Right atrium auricular region (tissue), 2 donors: ENCODE measurements around the gene LRMDA. TPM values are rescaled to one million over a fixed set of nuclear protein-coding genes. Genes with fewer than 3 reads are reported as not detected.

ENCODE experiments used
- DNase-seq: peaks from one replicate; pipeline ENCODE4 v3.0.0-alpha.2; 2019; ENCODE audit warnings: low spot score
- H3K27ac ChIP-seq, 2 donors: fragments of 200-600 bp; sonication (generic); 1 replicate in 1 of 2; 2 replicates in 1 of 2; pipeline ENCODE4 v1.5.1; 2016 to 2019
- H3K27me3 ChIP-seq, 2 donors: fragments of 200-600 bp; sonication (generic); one replicate each; pipeline versions ENCODE4 v1.5.1 to v1.6.0; 2017 to 2019
- H3K36me3 ChIP-seq: fragments of 200-600 bp; sonication (generic); one replicate; pipeline ENCODE4 v1.5.1; 2016
- H3K4me1 ChIP-seq, 2 donors: fragments of 200-600 bp; sonication (generic); one replicate each; pipeline versions ENCODE4 v1.5.1 to v1.6.0; 2017 to 2019
- H3K4me3 ChIP-seq, 2 donors: fragments of 200-600 bp; sonication (generic); 1 replicate in 1 of 2; 2 replicates in 1 of 2; pipeline ENCODE4 v1.5.1; 2017 to 2019; ENCODE audit warnings: mild to moderate bottlenecking in 1 of 2, moderate library complexity in 1 of 2
- H3K9me3 ChIP-seq, 2 donors: fragments of 200-600 bp; sonication (generic); one replicate each; pipeline ENCODE4 v1.5.1; 2019
- CTCF ChIP-seq, 2 donors: fragments of 200-600 bp; sonication (generic); IDR thresholded peaks; one replicate each; pipeline ENCODE4 v1.5.1; 2019; ENCODE audit warnings: antibody characterized with exemption in 2 of 2
- total RNA-seq, 2 donors: library from RNA; depleted of rRNA; stranded (reverse); fragments of >200 nt; gene quantifications; one replicate each; pipeline ENCODE4 v1.1.0, GENCODE V29; 2016

LRMDA gene
- total RNA-seq, 2 donors from 2014 or later = 6.1 to 19.1 TPM

- Histone ChIP-seq H3K4me3 (no peak overlapping the region), H3K4me1 (peaks cover 0 to 7% of the 10 kb centered on the region in 2 donors), H3K27me3 (no peaks in the 10 kb centered on the region), H3K36me3 (no peaks in the 10 kb centered on the region), H3K27ac (no peak overlapping the region), H3K9me3 (peaks cover 0 to 6% of the 10 kb centered on the region in 2 donors)
- no peak for TF ChIP-seq CTCF (IDR thresholded peaks at IDR 0.05)
- no peak for DNase-seq
These were observed 508.1 kb downstream of the LRMDA start for GRCh38 chr10:75939541-75939940.

GRCh38 chr10:75940742-75941141 lies 509.3 kb downstream of the LRMDA start:
- TF ChIP-seq CTCF (IDR thresholded peaks at IDR 0.05) = no peak
- Histone ChIP-seq H3K27me3 (no peaks in the 10 kb centered on the region), H3K9me3 (peaks cover 5 to 6% of the 10 kb centered on the region in 2 donors), H3K4me1 (peaks cover 0 to 2% of the 10 kb centered on the region in 2 donors), H3K27ac (no peak overlapping the region), H3K4me3 (no peak overlapping the region), H3K36me3 (no peaks in the 10 kb centered on the region)
- no peak for DNase-seq

- no peak overlapping the region for H3K27ac ChIP-seq
- H3K4me3 ChIP-seq = no peak overlapping the region
- no peaks in the 10 kb centered on the region for H3K4me1 ChIP-seq
- H3K36me3 ChIP-seq = no peaks in the 10 kb centered on the region
- H3K9me3 ChIP-seq = peaks cover 5 to 6% of the 10 kb centered on the region in 2 donors
- no peak for TF ChIP-seq CTCF (IDR thresholded peaks at IDR 0.05)
- no peak for DNase-seq
- no peaks in the 10 kb centered on the region for H3K27me3 ChIP-seq
These were observed 509.9 kb downstream of the LRMDA start for GRCh38 chr10:75941223-75941801.

- H3K36me3 ChIP-seq = no peaks in the 10 kb centered on the region
- H3K4me3 ChIP-seq = no peak overlapping the region
- H3K9me3 ChIP-seq = peaks cover 5 to 6% of the 10 kb centered on the region in 2 donors
- H3K27me3 ChIP-seq = no peaks in the 10 kb centered on the region
- no peak for DNase-seq
- TF ChIP-seq CTCF (IDR thresholded peaks at IDR 0.05) = no peak
- no peaks in the 10 kb centered on the region for H3K4me1 ChIP-seq
- H3K27ac ChIP-seq = no peak overlapping the region
These were observed 512.6 kb downstream of the LRMDA start for GRCh38 chr10:75944061-75944460.

- no peaks in the 10 kb centered on the region for H3K36me3 ChIP-seq
- no peaks in the 10 kb centered on the region for H3K27me3 ChIP-seq
- H3K9me3 ChIP-seq = peaks cover 5 to 6% of the 10 kb centered on the region in 2 donors
- no peaks in the 10 kb centered on the region for H3K4me1 ChIP-seq
- H3K27ac ChIP-seq = no peak overlapping the region
- no peak for DNase-seq
- no peak for TF ChIP-seq CTCF (IDR thresholded peaks at IDR 0.05)
- H3K4me3 ChIP-seq = no peak overlapping the region
These were observed 517.2 kb downstream of the LRMDA start for GRCh38 chr10:75948583-75948982.

GRCh38 chr10:75950307-75950706 lies 518.9 kb downstream of the LRMDA start:
- no peak for TF ChIP-seq CTCF (IDR thresholded peaks at IDR 0.05)
- Histone ChIP-seq H3K27me3 (no peaks in the 10 kb centered on the region), H3K36me3 (no peaks in the 10 kb centered on the region), H3K9me3 (no peaks in the 10 kb centered on the region), H3K4me3 (no peak overlapping the region), H3K4me1 (no peaks in the 10 kb centered on the region), H3K27ac (no peak overlapping the region)
- DNase-seq = no peak
